SJCRH30 (cell line): ENCODE results near the gene PPP4R2. TPM values are rescaled to one million over a fixed set of nuclear protein-coding genes. Genes with fewer than 3 reads are reported as not detected.
A peak's percentile ranks its signal among the peaks of the same experiment; 100 is the strongest.

Source experiments
- DNase-seq, 2 experiments: peaks; one replicate each; pipeline ENCODE4 v3.0.0-alpha.2; 2015 to 2020
- H3K27ac ChIP-seq: fragments of 250-450 bp; sonication (Bioruptor Pico); 2 replicates; pipeline ENCODE4 v1.5.1; 2020; ENCODE audit warnings: mild to moderate bottlenecking, moderate library complexity
- H3K27me3 ChIP-seq: fragments of 250-450 bp; sonication (Bioruptor Pico); 2 replicates; pipeline ENCODE4 v1.5.1; 2020; ENCODE audit warnings: mild to moderate bottlenecking, moderate library complexity
- H3K36me3 ChIP-seq: fragments of 250-450 bp; sonication (Bioruptor Pico); 2 replicates; pipeline ENCODE4 v1.5.1; 2020; ENCODE audit warnings: mild to moderate bottlenecking, moderate library complexity
- H3K4me1 ChIP-seq: fragments of 250-450 bp; sonication (Bioruptor Pico); 2 replicates; pipeline ENCODE4 v1.5.1; 2020; ENCODE audit warnings: mild to moderate bottlenecking, moderate library complexity
- H3K4me3 ChIP-seq: fragments of 250-450 bp; sonication (Bioruptor Pico); 2 replicates; pipeline ENCODE4 v1.5.1; 2020; ENCODE audit warnings: mild to moderate bottlenecking, moderate library complexity
- H3K9me3 ChIP-seq: fragments of 250-450 bp; sonication (Bioruptor Pico); replicated peaks from 2 replicates; pipeline ENCODE4 v1.5.1; 2020; ENCODE audit warnings: mild to moderate bottlenecking, moderate library complexity
- total RNA-seq: library from RNA; depleted of rRNA; stranded (reverse); fragments of >200 nt; shearing (Covaris generic); gene quantifications from 2 replicates; pipeline ENCODE4 v1.2.3, GENCODE V29; 2014

PPP4R2 gene
- total RNA-seq, 1 experiment from 2014 or later: 55.6 TPM

GRCh38 chr3:72969766-72970165 is 26.8 kb upstream of the PPP4R2 start:
- H3K4me1 ChIP-seq: no peaks in the 10 kb centered on the region
- no peaks in the 10 kb centered on the region for H3K36me3 ChIP-seq
- no peaks in the 10 kb centered on the region for H3K27me3 ChIP-seq
- no peaks in the 10 kb centered on the region for H3K9me3 ChIP-seq
- H3K4me3 ChIP-seq: no peak overlapping the region
- DNase-seq: no peak
- H3K27ac ChIP-seq: no peak overlapping the region

- no peak overlapping the region for H3K4me3 ChIP-seq
- DNase-seq: no peak
- H3K27me3 ChIP-seq: no peaks in the 10 kb centered on the region
- H3K9me3 ChIP-seq: no peaks in the 10 kb centered on the region
- H3K4me1 ChIP-seq: no peaks in the 10 kb centered on the region
- H3K27ac ChIP-seq: no peak overlapping the region
- H3K36me3 ChIP-seq: no peaks in the 10 kb centered on the region
These were observed 25.7 kb upstream of the PPP4R2 start for GRCh38 chr3:72970942-72971341.

- Histone ChIP-seq H3K27me3 (no peaks in the 10 kb centered on the region), H3K27ac (no peak overlapping the region), H3K4me1 (no peaks in the 10 kb centered on the region), H3K4me3 (no peak overlapping the region), H3K9me3 (no peaks in the 10 kb centered on the region), H3K36me3 (no peaks in the 10 kb centered on the region)
- no peak for DNase-seq
These were observed 23.9 kb upstream of the PPP4R2 start for GRCh38 chr3:72972706-72973030.

GRCh38 chr3:72973031-72973723 is 23.4 kb upstream of the PPP4R2 start:
- Histone ChIP-seq H3K4me3 (no peak overlapping the region), H3K27ac (no peak overlapping the region), H3K27me3 (no peaks in the 10 kb centered on the region), H3K9me3 (no peaks in the 10 kb centered on the region), H3K36me3 (no peaks in the 10 kb centered on the region), H3K4me1 (no peaks in the 10 kb centered on the region)
- no peak for DNase-seq

- DNase-seq: no peak
- no peak overlapping the region for H3K4me3 ChIP-seq
- H3K9me3 ChIP-seq: no peaks in the 10 kb centered on the region
- no peak overlapping the region for H3K27ac ChIP-seq
- H3K27me3 ChIP-seq: no peaks in the 10 kb centered on the region
- H3K4me1 ChIP-seq: no peaks in the 10 kb centered on the region
- H3K36me3 ChIP-seq: no peaks in the 10 kb centered on the region
These were observed 22.8 kb upstream of the PPP4R2 start for GRCh38 chr3:72973786-72974185.

- H3K27me3 ChIP-seq: no peaks in the 10 kb centered on the region
- no peaks in the 10 kb centered on the region for H3K4me1 ChIP-seq
- no peak overlapping the region for H3K27ac ChIP-seq
- DNase-seq: no peak
- H3K4me3 ChIP-seq: no peak overlapping the region
- H3K36me3 ChIP-seq: no peaks in the 10 kb centered on the region
- H3K9me3 ChIP-seq: no peaks in the 10 kb centered on the region
These were observed 21.7 kb upstream of the PPP4R2 start for GRCh38 chr3:72974956-72975355.

- H3K9me3 ChIP-seq: no peaks in the 10 kb centered on the region
- no peaks in the 10 kb centered on the region for H3K4me1 ChIP-seq
- no peak for DNase-seq
- no peaks in the 10 kb centered on the region for H3K27me3 ChIP-seq
- H3K27ac ChIP-seq: no peak overlapping the region
- H3K36me3 ChIP-seq: no peaks in the 10 kb centered on the region
- no peak overlapping the region for H3K4me3 ChIP-seq
These were observed 20.3 kb upstream of the PPP4R2 start for GRCh38 chr3:72976281-72976741.

- DNase-seq: no peak
- Histone ChIP-seq H3K9me3 (no peaks in the 10 kb centered on the region), H3K4me3 (no peak overlapping the region), H3K27ac (no peak overlapping the region), H3K36me3 (no peaks in the 10 kb centered on the region), H3K4me1 (no peaks in the 10 kb centered on the region), H3K27me3 (no peaks in the 10 kb centered on the region)
These were observed 19.4 kb upstream of the PPP4R2 start for GRCh38 chr3:72977060-72977808.

- DNase-seq: no peak
- Histone ChIP-seq H3K4me3 (no peak overlapping the region), H3K27ac (no peak overlapping the region), H3K36me3 (no peaks in the 10 kb centered on the region), H3K4me1 (no peaks in the 10 kb centered on the region), H3K9me3 (no peaks in the 10 kb centered on the region), H3K27me3 (no peaks in the 10 kb centered on the region)
These were observed 13.8 kb upstream of the PPP4R2 start for GRCh38 chr3:72982609-72983366.

- no peak for DNase-seq
- Histone ChIP-seq H3K4me1 (no peaks in the 10 kb centered on the region), H3K36me3 (no peaks in the 10 kb centered on the region), H3K9me3 (no peaks in the 10 kb centered on the region), H3K27ac (no peak overlapping the region), H3K27me3 (no peaks in the 10 kb centered on the region), H3K4me3 (no peak overlapping the region)
These were observed 11.0 kb upstream of the PPP4R2 start for GRCh38 chr3:72985576-72985975.

GRCh38 chr3:72990701-72991395 is 5.8 kb upstream of the PPP4R2 start:
- DNase-seq: no peak
- H3K4me1 ChIP-seq: 0 out of 2 replicates have a peak, but pooled peaks cover 3% of the 10 kb centered on the region
- H3K4me3 ChIP-seq: no peak overlapping the region
- H3K27me3 ChIP-seq: no peaks in the 10 kb centered on the region
- H3K27ac ChIP-seq: no peak overlapping the region
- H3K36me3 ChIP-seq: no peaks in the 10 kb centered on the region
- no peaks in the 10 kb centered on the region for H3K9me3 ChIP-seq

GRCh38 chr3:72991522-72991921 is 5.1 kb upstream of the PPP4R2 start:
- DNase-seq: no peak
- Histone ChIP-seq H3K27me3 (no peaks in the 10 kb centered on the region), H3K4me3 (no peak overlapping the region), H3K27ac (no peak overlapping the region), H3K9me3 (no peaks in the 10 kb centered on the region), H3K4me1 (0 out of 2 replicates have a peak, but pooled peaks cover 5% of the 10 kb centered on the region), H3K36me3 (no peaks in the 10 kb centered on the region)

GRCh38 chr3:72993391-72993790 is 3.2 kb upstream of the PPP4R2 start:
- no peak overlapping the region for H3K27ac ChIP-seq
- DNase-seq: no peak
- H3K27me3 ChIP-seq: no peaks in the 10 kb centered on the region

GRCh38 chr3:72995337-72995736 is 1.3 kb upstream of the PPP4R2 start:
- peaks cover 22% of the 10 kb centered on the region for H3K36me3 ChIP-seq
- H3K4me3 ChIP-seq: no peak overlapping the region
- H3K27ac ChIP-seq: no peak overlapping the region
- DNase-seq: peak in 1 of 2 experiments; percentile 4
- peaks cover 8% of the 10 kb centered on the region; the same call in 1 of the 2 replicates for H3K4me1 ChIP-seq
- no peaks in the 10 kb centered on the region for H3K9me3 ChIP-seq
- no peaks in the 10 kb centered on the region for H3K27me3 ChIP-seq

More at GRCh38 chr3:72993391-72993790, 3.2 kb upstream of the PPP4R2 start:
- Histone ChIP-seq H3K4me3 (no peak overlapping the region), H3K36me3 (peaks cover 5% of the 10 kb centered on the region; the same call in 1 of the 2 replicates), H3K4me1 (peaks cover 8% of the 10 kb centered on the region; the same call in 1 of the 2 replicates), H3K9me3 (no peaks in the 10 kb centered on the region)
